ENCODE results near the gene PROS1.

- no peak for TF ChIP-seq OSR1 (CRISPR knock-in tag; IDR thresholded peaks at IDR 0.05)
- TF ChIP-seq CSRNP3 (CRISPR knock-in tag; IDR thresholded peaks at IDR 0.05) = no peak
- TF ChIP-seq POU6F1 (CRISPR knock-in tag; IDR thresholded peaks at IDR 0.05; ENCODE audit: borderline replicate concordance, low read depth) = no peak
- no peak for TF ChIP-seq BACH2 (CRISPR knock-in tag; IDR thresholded peaks at IDR 0.05; ENCODE audit: borderline replicate concordance)
- TF ChIP-seq SNAI2 (CRISPR knock-in tag; IDR thresholded peaks at IDR 0.05) = no peak
- TF ChIP-seq ESRRG (CRISPR knock-in tag; IDR thresholded peaks at IDR 0.05) = no peak
Measured at GRCh38 chr3:93991631-93992030, 17.9 kb upstream of the PROS1 start.
